Measurements from ENCODE around the gene FAM131B.

FAM131B gene

GRCh38 chr7:143321242-143321641 lies 41.3 kb downstream of the FAM131B start:
- H3K4me3 ChIP-seq (ENCODE audit: low read depth, low read length), result no peak overlapping the region
- DNase-seq (ENCODE audit: low read depth), result no peak
- TF ChIP-seq CTCF (IDR thresholded peaks at IDR 0.05; ENCODE audit: control insufficient read depth, extremely low read depth, insufficient read depth), result no peak

GRCh38 chr7:143320620-143321019 lies 41.9 kb downstream of the FAM131B start:
- peak; percentile 58 for DNase-seq (ENCODE audit: low read depth)
- H3K4me3 ChIP-seq (ENCODE audit: low read depth, low read length), result no peak overlapping the region
- no peak for TF ChIP-seq CTCF (IDR thresholded peaks at IDR 0.05; ENCODE audit: control insufficient read depth, extremely low read depth, insufficient read depth)

- no peak for TF ChIP-seq CTCF (IDR thresholded peaks at IDR 0.05; ENCODE audit: control insufficient read depth, extremely low read depth, insufficient read depth)
- DNase-seq (ENCODE audit: low read depth), result no peak
- no peak overlapping the region for H3K4me3 ChIP-seq (ENCODE audit: low read depth, low read length)
Observed at GRCh38 chr7:143318661-143319060, 43.9 kb downstream of the FAM131B start.

- no peak for DNase-seq (ENCODE audit: low read depth)
- TF ChIP-seq CTCF (IDR thresholded peaks at IDR 0.05; ENCODE audit: control insufficient read depth, extremely low read depth, insufficient read depth), result no peak
- no peak overlapping the region for H3K4me3 ChIP-seq (ENCODE audit: low read depth, low read length)
Observed at GRCh38 chr7:143316492-143316891, 46.0 kb downstream of the FAM131B start.

- H3K4me3 ChIP-seq (ENCODE audit: low read depth, low read length), result no peak within 1 kb of the TSS
- no peak for TF ChIP-seq CTCF (IDR thresholded peaks at IDR 0.05; ENCODE audit: control insufficient read depth, extremely low read depth, insufficient read depth)
- DNase-seq (ENCODE audit: low read depth), result no peak
Observed at GRCh38 chr7:143315776-143316175, 46.7 kb downstream of the FAM131B start, which contains the start of gene CLCN1. CLCN1 (plus strand) TSS chr7:143316111; CDS start chr7:143316213, 102 bp downstream.

- no peak for DNase-seq (ENCODE audit: low read depth)
- H3K4me3 ChIP-seq (ENCODE audit: low read depth, low read length), result no peak overlapping the region
- TF ChIP-seq CTCF (IDR thresholded peaks at IDR 0.05; ENCODE audit: control insufficient read depth, extremely low read depth, insufficient read depth), result no peak
Observed at GRCh38 chr7:143314127-143314526, 48.4 kb downstream of the FAM131B start.

- no peak for DNase-seq (ENCODE audit: low read depth)
- no peak for TF ChIP-seq CTCF (IDR thresholded peaks at IDR 0.05; ENCODE audit: control insufficient read depth, extremely low read depth, insufficient read depth)
- no peak overlapping the region for H3K4me3 ChIP-seq (ENCODE audit: low read depth, low read length)
Observed at GRCh38 chr7:143308632-143309031, 53.9 kb downstream of the FAM131B start.
